Measurements from ENCODE around the gene ZNF606. TPM values are rescaled to one million over a fixed set of nuclear protein-coding genes. Genes with fewer than 3 reads are reported as not detected.

Gene ZNF606
- polyA plus RNA-seq, 1 donor (not counting 4 experiments of a cell fraction or from before 2014, with no cell fraction given), result 3.5 TPM

DNA sequence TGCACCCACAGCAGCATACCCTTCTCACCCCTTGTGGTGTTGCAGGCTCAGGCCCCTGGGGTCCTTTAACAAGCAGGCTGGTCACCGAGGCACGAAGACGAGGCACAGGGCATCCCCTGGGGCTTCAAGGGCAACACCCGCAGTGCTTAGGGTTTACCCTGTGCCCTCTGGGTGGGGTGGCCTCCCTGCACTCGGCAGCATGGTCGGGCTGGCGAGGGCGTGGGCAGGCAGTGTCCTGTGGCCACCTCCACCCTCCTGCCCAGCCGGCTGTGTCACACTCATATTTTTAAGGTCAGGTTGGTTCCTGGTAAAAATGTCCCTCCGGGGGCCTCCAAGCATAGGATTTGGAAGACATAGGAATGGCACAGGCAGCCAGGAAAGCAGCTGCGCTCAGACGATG, 45.1 kb upstream of the ZNF606 start:
- dilution Hi-C loops (cut with MboI; ENCODE audit: extremely low pct_ligation_motif_present, low sequenced_read_pairs), result no loop called here
- no peak for DNase-seq (ENCODE audit: low read depth, low spot score)
- no peaks in the 10 kb centered on the region for H4K20me1 ChIP-seq (ENCODE audit: control insufficient read depth, extremely low read depth, insufficient read depth, low read length)

DNA sequence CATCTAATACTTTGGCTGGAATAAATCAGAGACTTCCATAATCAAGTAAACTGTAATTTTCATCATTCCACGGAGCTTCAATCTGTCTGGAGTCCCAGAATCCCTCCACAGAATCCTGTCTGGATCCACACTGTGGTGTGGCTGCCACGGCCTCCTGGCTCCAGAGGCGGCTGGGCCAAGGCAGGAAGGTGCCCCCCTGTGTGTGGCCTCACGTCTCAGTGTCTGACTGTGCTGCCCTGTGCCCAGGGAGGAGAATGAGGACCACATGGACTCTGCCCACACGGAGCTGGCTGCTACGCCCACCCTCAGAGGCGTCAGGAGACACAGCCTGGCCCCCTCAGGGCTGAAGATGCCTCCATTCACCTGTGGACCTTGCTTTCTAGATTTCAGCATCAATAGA, 44.2 kb upstream of the ZNF606 start:
- Histone ChIP-seq H3K9me1 (ENCODE audit: control insufficient read depth, extremely low read depth, insufficient read depth, low read length) (no peaks in the 10 kb centered on the region), H3K4me2 (ENCODE audit: control insufficient read depth, extremely low read depth, insufficient read depth, low read depth, low read length) (no peak overlapping the region), H3K36me3 (ENCODE audit: control insufficient read depth in 2 of 2, extremely low read depth in 1 of 2, insufficient read depth in 2 of 2, low read length in 2 of 2) (no peaks in the 10 kb centered on the region), H3K79me2 (ENCODE audit: control insufficient read depth, insufficient read depth, low read length) (no peaks in the 10 kb centered on the region), H3K27ac (ENCODE audit: control insufficient read depth, insufficient read depth, low read length) (no peak overlapping the region), H4K20me1 (ENCODE audit: control insufficient read depth, extremely low read depth, insufficient read depth, low read length) (no peaks in the 10 kb centered on the region), H2AFZ (ENCODE audit: control insufficient read depth, low read length) (no peak overlapping the region), H3K9me3 (ENCODE audit: control insufficient read depth, low read depth, low read length) (peaks cover 20% of the 10 kb centered on the region), H3K27me3 (ENCODE audit: control insufficient read depth, extremely low read depth, insufficient read depth, low read length) (no peaks in the 10 kb centered on the region), H3K9ac (ENCODE audit: control insufficient read depth, extremely low read depth, insufficient read depth, low read length) (no peak overlapping the region), H3K4me3 (ENCODE audit: control insufficient read depth in 2 of 3, extremely low read depth in 1 of 3, insufficient read depth in 2 of 3, low read depth in 1 of 3, low read length in 3 of 3) (no peak overlapping the region), H3K4me1 (ENCODE audit: control insufficient read depth, extremely low read depth, insufficient read depth, low read length) (no peaks in the 10 kb centered on the region)
- DNase-seq (ENCODE audit: low read depth, low spot score), result no peak
- TF ChIP-seq EZH2 (IDR thresholded peaks at IDR 0.05; ENCODE audit: low read length), result no peak
- TF ChIP-seq, protein P1, sequence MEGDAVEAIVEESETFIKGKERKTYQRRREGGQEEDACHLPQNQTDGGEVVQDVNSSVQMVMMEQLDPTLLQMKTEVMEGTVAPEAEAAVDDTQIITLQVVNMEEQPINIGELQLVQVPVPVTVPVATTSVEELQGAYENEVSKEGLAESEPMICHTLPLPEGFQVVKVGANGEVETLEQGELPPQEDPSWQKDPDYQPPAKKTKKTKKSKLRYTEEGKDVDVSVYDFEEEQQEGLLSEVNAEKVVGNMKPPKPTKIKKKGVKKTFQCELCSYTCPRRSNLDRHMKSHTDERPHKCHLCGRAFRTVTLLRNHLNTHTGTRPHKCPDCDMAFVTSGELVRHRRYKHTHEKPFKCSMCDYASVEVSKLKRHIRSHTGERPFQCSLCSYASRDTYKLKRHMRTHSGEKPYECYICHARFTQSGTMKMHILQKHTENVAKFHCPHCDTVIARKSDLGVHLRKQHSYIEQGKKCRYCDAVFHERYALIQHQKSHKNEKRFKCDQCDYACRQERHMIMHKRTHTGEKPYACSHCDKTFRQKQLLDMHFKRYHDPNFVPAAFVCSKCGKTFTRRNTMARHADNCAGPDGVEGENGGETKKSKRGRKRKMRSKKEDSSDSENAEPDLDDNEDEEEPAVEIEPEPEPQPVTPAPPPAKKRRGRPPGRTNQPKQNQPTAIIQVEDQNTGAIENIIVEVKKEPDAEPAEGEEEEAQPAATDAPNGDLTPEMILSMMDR (optimal IDR thresholded peaks at IDR 0.05 in 1 of 3, IDR thresholded peaks at IDR 0.05 in 1 of 3, conservative IDR thresholded peaks at IDR 0.05 in 1 of 3; ENCODE audit: extremely low read depth in 1 of 3, insufficient read depth in 2 of 3, low read length in 3 of 3), result no peak
- FAIRE-seq, result no peak
- dilution Hi-C loops (cut with MboI; ENCODE audit: extremely low pct_ligation_motif_present, low sequenced_read_pairs), result no loop called here

More for the DNA sequence above, 45.1 kb upstream of the ZNF606 start:
- Histone ChIP-seq H3K27me3 (ENCODE audit: control insufficient read depth, extremely low read depth, insufficient read depth, low read length) (no peaks in the 10 kb centered on the region), H3K9me1 (ENCODE audit: control insufficient read depth, extremely low read depth, insufficient read depth, low read length) (no peaks in the 10 kb centered on the region), H3K9me3 (ENCODE audit: control insufficient read depth, low read depth, low read length) (peaks cover 21% of the 10 kb centered on the region), H3K4me2 (ENCODE audit: control insufficient read depth, extremely low read depth, insufficient read depth, low read depth, low read length) (no peak overlapping the region), H2AFZ (ENCODE audit: control insufficient read depth, low read length) (no peak overlapping the region), H3K36me3 (ENCODE audit: control insufficient read depth in 2 of 2, extremely low read depth in 1 of 2, insufficient read depth in 2 of 2, low read length in 2 of 2) (no peaks in the 10 kb centered on the region), H3K9ac (ENCODE audit: control insufficient read depth, extremely low read depth, insufficient read depth, low read length) (no peak overlapping the region), H3K79me2 (ENCODE audit: control insufficient read depth, insufficient read depth, low read length) (no peaks in the 10 kb centered on the region), H3K4me1 (ENCODE audit: control insufficient read depth, extremely low read depth, insufficient read depth, low read length) (no peaks in the 10 kb centered on the region), H3K4me3 (ENCODE audit: control insufficient read depth in 2 of 3, extremely low read depth in 1 of 3, insufficient read depth in 2 of 3, low read depth in 1 of 3, low read length in 3 of 3) (no peak overlapping the region), H3K27ac (ENCODE audit: control insufficient read depth, insufficient read depth, low read length) (no peak overlapping the region)
- TF ChIP-seq, protein P1 (optimal IDR thresholded peaks at IDR 0.05 in 1 of 3, IDR thresholded peaks at IDR 0.05 in 1 of 3, conservative IDR thresholded peaks at IDR 0.05 in 1 of 3; ENCODE audit: extremely low read depth in 1 of 3, insufficient read depth in 2 of 3, low read length in 3 of 3), result no peak
- no peak for TF ChIP-seq EZH2 (IDR thresholded peaks at IDR 0.05; ENCODE audit: low read length)
- FAIRE-seq, result no peak

All from keratinocyte (primary cell).